GM23338 (cell line): ENCODE measurements around the gene C2orf92.

Experiments used
- CTCF ChIP-seq, 2 experiments: fragments of 200-600 bp in 1 of 2; sonication (generic) in 1 of 2; conservative IDR thresholded peaks; 2 replicates each; pipeline versions ENCODE4 v1.5.1 to v1.6.1; 2016 to 2017; ENCODE audit warnings: antibody characterized with exemption in 2 of 2, low read depth in 2 of 2, mild to moderate bottlenecking in 2 of 2, moderate library complexity in 1 of 2
- EZH2 ChIP-seq: fragments of 200-600 bp; sonication (generic); IDR thresholded peaks from one replicate; pipeline ENCODE4 v1.8.0; 2017; ENCODE audit warnings: antibody characterized with exemption, mild to moderate bottlenecking, low read depth; ENCODE audit not compliant: unreplicated experiment
- JUNB ChIP-seq: IDR thresholded peaks from one replicate; pipeline ENCODE4 v1.6.1; 2016; ENCODE audit warnings: antibody characterized with exemption; ENCODE audit not compliant: unreplicated experiment
- POLR2AphosphoS5 ChIP-seq: IDR thresholded peaks from 2 replicates; pipeline ENCODE4 v1.6.1; 2016; ENCODE audit warnings: antibody characterized with exemption, low read depth
- REST ChIP-seq: IDR thresholded peaks from one replicate; pipeline ENCODE4 v1.6.1; 2018; ENCODE audit warnings: antibody characterized with exemption; ENCODE audit not compliant: unreplicated experiment
- TF ChIP-seq, protein P1 (sequence below): IDR thresholded peaks from 2 replicates; pipeline ENCODE4 v1.6.1; 2016; ENCODE audit warnings: antibody characterized with exemption

- no peak for TF ChIP-seq REST
- TF ChIP-seq CTCF (conservative IDR thresholded peaks at IDR 0.05; ENCODE audit: low read depth in 2 of 2): no peak
- no peak for TF ChIP-seq POLR2AphosphoS5
- TF ChIP-seq JUNB: no peak
- no peak for TF ChIP-seq EZH2
- TF ChIP-seq, protein P1, sequence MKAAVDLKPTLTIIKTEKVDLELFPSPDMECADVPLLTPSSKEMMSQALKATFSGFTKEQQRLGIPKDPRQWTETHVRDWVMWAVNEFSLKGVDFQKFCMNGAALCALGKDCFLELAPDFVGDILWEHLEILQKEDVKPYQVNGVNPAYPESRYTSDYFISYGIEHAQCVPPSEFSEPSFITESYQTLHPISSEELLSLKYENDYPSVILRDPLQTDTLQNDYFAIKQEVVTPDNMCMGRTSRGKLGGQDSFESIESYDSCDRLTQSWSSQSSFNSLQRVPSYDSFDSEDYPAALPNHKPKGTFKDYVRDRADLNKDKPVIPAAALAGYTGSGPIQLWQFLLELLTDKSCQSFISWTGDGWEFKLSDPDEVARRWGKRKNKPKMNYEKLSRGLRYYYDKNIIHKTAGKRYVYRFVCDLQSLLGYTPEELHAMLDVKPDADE: no peak
Measured at GRCh38 chr2:97718942-97719341, 49.4 kb downstream of the C2orf92 start.
